Keratinocyte (primary cell): Measurements from ENCODE around the gene MBLAC1.
A peak's percentile ranks its signal among the peaks of the same experiment; 100 is the strongest.

Experiments used
- CTCF ChIP-seq, 3 experiments: IDR thresholded peaks in 1 of 3; conservative IDR thresholded peaks in 1 of 3; optimal IDR thresholded peaks in 1 of 3; 2 replicates in 2 of 3; 3 replicates in 1 of 3; pipeline versions ENCODE3 to v1.5.1; 2011; ENCODE audit warnings: low read length in 3 of 3, mild to moderate bottlenecking in 3 of 3, moderate library complexity in 2 of 3, control low read depth in 1 of 3, inconsistent platforms in 1 of 3; ENCODE audit not compliant: insufficient read depth in 2 of 3; ENCODE audit errors: extremely low read depth in 1 of 3
- EZH2 ChIP-seq: IDR thresholded peaks from one replicate; pipeline ENCODE4 v1.6.1; 2012; ENCODE audit warnings: inconsistent platforms, mild to moderate bottlenecking, low read length, moderate library complexity

GRCh38 chr7:100157334-100158228, 30.8 kb downstream of the MBLAC1 start:
- TF ChIP-seq EZH2: no peak
- TF ChIP-seq CTCF (optimal IDR thresholded peaks at IDR 0.05 in 1 of 3, IDR thresholded peaks at IDR 0.05 in 1 of 3, conservative IDR thresholded peaks at IDR 0.05 in 1 of 3; ENCODE audit: extremely low read depth in 1 of 3, insufficient read depth in 2 of 3, low read length in 3 of 3): peak in 1 of 3 experiments; percentile 32
